Testis (tissue), 2 donors: ENCODE measurements around the gene RANBP3L.

ENCODE experiments used
- POLR2A ChIP-seq: fragments of 450-650 bp; IDR thresholded peaks from one replicate; pipeline ENCODE4 v1.6.1; 2017; ENCODE audit warnings: antibody characterized with exemption, mild to moderate bottlenecking, moderate library complexity
- TF ChIP-seq, protein P1 (sequence below), 3 experiments: fragments of 450-650 bp in 2 of 3; fragments of 200-600 bp in 1 of 3; sonication (generic) in 1 of 3; IDR thresholded peaks; one replicate each; pipeline ENCODE4 v1.5.1; 2016 to 2019; ENCODE audit warnings: antibody characterized with exemption in 3 of 3, mild to moderate bottlenecking in 2 of 3, moderate library complexity in 1 of 3

DNA sequence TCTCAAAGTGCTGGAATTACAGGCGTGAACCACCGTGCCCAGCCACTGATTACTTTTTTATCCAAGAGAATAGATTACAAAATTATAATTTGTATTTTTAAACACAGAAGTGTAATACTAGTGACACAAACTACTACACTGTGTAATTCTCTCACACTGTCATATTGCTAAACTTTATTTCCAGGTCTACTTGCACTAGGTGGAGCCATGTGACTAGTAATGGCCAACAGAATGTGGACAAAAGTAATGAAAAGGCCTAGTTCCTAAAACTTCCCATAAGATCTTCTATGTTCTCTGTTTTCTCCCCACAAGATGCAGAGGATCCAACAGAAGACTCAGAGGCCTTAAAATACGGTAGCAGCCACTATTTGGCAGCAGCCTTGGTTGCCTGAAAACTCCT lies 87.3 kb downstream of the RANBP3L start:
- TF ChIP-seq, protein P1, sequence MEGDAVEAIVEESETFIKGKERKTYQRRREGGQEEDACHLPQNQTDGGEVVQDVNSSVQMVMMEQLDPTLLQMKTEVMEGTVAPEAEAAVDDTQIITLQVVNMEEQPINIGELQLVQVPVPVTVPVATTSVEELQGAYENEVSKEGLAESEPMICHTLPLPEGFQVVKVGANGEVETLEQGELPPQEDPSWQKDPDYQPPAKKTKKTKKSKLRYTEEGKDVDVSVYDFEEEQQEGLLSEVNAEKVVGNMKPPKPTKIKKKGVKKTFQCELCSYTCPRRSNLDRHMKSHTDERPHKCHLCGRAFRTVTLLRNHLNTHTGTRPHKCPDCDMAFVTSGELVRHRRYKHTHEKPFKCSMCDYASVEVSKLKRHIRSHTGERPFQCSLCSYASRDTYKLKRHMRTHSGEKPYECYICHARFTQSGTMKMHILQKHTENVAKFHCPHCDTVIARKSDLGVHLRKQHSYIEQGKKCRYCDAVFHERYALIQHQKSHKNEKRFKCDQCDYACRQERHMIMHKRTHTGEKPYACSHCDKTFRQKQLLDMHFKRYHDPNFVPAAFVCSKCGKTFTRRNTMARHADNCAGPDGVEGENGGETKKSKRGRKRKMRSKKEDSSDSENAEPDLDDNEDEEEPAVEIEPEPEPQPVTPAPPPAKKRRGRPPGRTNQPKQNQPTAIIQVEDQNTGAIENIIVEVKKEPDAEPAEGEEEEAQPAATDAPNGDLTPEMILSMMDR (IDR thresholded peaks at IDR 0.05) = no peak
- TF ChIP-seq POLR2A = no peak
